HG03571 (cell line): ENCODE measurements around the gene TMF1.

Experiments
- ATAC-seq: cut with Tn5 transposase; IDR thresholded peaks from one replicate; pipeline ENCODE4 v1.9.1; 2021; ENCODE audit not compliant: unreplicated experiment

Gene TMF1

DNA sequence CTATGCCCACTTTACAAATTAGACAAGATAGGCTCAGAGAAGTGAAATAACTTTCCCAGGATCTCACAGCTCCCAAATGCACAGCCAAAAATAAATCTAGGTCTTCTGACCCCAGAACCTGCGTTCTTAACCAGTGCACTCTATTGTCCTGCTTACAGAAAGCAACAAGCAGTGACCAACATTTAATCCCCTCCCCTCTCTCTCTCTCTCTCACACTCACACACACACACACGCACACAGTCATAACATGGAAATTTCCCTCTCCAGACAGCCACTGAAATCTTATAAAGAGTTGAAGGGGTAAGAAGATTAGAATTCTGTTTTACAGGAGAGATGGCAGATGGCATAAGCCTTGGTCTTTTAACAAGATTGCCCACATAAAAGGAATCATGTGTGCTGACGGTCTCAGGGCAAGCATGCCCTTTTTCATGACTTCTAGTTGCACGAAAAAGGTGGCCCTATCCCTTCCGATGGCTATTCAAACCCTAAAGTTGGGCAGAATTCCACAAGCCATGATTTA, 68.1 kb downstream of the TMF1 start:
- ATAC-seq: no peak

DNA sequence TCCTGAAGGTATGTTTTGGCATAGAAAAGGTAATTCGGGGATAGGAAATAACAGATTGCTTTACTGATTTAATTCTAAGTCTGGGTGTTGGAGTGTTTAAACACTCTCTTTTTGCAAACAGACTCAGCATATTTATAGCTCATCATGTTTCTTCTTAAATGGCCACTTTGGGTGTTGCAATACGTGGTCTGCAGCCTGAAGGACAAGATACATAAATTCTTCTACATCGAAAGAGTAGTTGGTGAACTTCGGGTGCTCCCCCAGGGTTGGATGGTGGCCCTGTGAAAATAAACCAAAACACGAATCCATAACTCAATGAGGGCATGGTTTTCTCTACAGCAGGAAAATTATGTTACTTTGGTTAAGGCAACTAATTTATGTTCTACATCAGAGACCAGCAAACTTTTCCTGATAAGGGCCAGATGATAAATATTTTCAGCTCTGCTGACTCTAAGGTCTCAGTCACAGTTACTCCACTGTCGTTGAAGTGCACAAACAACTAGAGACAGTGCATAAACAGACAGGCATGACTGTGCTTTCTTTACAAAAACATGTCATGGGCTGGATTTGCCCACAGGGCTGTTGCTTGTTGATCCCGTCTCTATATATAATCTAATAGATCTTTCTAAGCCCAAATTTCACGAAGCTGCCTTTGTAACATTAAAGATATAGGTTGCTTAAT, 74.5 kb downstream of the TMF1 start:
- no peak for ATAC-seq

GRCh38 chr3:68974711-68975110, 77.4 kb downstream of the TMF1 start:
- no peak for ATAC-seq

GRCh38 chr3:68973639-68974038, 78.5 kb downstream of the TMF1 start:
- no peak for ATAC-seq

GRCh38 chr3:68972358-68972979, 79.7 kb downstream of the TMF1 start:
- peak; percentile 73 for ATAC-seq
